HUDEP-2 (cell line): ENCODE results near the gene CYSLTR2.
"Not testable (repeated sequence)": the region's sequence is repeated elsewhere in the genome, so short reads cannot be mapped to it uniquely, and the experiment has no call there.

Experiments used
- DNase-seq, 76 experiments: peaks; one replicate each; lab custom pipeline; 2025; ENCODE audit not compliant: unreplicated experiment in 76 of 76; lab: John Stamatoyannopoulos, UW

CYSLTR2 gene

DNA sequence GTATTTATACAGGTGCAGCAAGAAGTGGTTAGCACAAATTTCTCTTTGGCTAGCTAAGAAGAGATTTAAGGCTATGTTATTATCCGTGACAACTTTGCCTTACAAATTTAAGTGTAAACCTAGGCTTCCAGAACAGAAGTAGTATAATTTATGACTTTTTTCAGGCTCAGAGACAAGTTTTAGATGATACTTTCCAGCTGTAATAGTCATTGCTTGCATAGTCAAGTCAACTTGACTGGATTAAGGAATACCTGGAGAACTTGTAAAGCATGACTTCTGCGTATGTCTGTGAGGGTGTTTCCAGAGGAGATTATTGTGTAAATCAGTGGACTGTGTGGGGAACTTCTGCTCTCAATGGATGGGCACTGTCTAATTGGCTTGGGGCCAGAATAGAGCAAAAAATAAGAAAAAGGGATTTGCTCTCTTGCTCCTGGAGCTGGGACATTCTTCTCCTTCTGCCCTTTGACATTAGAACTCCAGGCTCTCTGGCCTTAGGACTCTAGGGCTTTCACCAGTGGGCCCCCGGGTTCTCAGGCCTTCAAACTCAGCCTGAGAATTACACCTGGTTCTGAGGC is 33.0 kb downstream of the CYSLTR2 start:
- no peak for DNase-seq

DNA sequence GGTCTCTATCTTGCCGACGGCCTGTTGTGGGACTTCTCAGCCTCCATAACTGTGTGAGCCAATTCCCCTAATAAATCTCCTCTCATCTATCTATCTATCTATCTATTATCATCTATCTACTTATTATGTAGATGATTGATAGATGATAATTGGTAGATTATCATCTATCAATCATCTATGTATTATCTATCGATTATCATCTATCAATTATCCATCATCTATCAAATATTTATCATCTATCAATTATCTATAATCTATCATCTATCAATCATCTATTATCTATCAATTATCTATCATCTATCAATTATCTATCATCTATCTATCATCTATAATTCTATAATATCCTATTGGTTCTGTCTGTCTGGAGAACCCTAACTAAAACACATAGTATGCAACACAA is 33.5 kb downstream of the CYSLTR2 start:
- DNase-seq, result no peak

DNA sequence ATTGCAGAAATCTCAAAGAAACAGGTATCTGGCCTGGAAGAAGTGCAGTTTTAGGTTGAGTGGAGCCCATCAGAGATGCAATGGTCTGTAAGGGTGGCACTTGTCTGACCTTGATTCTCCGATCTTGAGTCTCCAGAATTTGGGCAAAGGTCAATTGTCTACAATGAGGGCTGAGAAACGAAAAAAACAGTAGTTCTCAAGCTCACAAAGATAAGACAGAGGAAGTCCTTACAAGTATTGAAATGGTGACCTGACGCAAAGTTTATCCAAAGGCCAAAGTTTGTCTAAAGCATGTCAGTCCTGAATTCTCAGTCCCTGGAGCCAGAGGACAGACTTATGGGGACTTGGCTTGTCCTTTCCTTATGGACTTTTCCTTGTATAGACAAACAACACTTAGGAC is 40.3 kb downstream of the CYSLTR2 start:
- no peak for DNase-seq

DNA sequence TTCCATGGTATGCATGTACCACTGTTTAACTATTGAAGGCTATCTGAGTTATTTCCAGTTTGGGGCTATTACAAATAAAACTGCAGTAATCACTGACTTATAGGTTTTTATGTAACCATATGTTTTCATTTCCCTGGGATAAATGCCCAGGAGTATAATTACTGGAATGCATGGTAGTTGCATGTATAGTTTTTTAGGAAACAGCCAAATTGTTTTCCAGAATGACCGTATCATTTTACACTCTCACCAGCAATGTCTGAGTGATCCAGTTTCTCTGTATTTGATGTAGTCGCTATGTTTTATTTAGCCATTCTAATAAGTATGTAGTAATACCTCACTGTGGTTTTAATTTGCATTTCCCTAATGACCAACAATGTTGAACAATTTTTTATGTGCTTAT is 42.0 kb downstream of the CYSLTR2 start:
- DNase-seq, result no peak

DNA sequence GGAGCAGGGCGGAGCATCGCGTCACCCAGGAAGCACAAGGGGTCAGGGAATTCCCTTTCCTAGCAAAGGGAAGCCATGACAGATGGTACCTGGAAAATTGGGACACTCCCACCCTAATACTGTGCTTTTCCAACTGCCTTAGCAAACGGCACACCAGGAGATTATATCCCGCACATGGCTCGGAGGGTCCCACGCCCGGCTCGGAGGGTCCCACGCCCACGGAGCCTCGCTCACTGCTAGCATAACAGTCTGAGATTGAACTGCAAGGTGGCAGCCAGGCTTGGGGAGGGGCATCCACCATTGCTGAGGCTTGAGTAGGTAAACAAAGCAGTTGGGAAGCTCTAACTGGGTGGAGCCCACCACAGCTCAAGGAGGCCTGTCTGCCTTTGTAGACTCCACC is 42.9 kb downstream of the CYSLTR2 start:
- DNase-seq, result not testable (repeated sequence)

DNA sequence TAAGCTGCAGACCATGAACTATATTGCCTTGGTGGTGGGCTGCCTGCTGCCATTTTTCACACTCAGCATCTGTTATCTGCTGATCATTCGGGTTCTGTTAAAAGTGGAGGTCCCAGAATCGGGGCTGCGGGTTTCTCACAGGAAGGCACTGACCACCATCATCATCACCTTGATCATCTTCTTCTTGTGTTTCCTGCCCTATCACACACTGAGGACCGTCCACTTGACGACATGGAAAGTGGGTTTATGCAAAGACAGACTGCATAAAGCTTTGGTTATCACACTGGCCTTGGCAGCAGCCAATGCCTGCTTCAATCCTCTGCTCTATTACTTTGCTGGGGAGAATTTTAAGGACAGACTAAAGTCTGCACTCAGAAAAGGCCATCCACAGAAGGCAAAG is 53.7 kb downstream of the CYSLTR2 start:
- DNase-seq, result no peak

DNA sequence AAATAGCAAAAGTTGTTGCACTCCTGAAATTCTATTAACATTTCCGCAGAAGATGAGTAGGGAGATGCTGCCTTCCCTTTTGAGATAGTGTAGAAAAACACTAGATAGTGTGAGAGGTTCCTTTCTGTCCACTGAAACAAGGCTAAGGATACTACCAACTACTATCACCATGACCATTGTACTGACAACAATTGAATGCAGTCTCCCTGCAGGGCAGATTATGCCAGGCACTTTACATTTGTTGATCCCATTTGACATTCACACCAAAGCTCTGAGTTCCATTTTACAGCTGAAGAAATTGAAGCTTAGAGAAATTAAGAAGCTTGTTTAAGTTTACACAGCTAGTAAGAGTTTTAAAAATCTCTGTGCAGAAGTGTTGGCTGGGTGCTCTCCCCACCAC is 55.0 kb downstream of the CYSLTR2 start:
- no peak for DNase-seq

DNA sequence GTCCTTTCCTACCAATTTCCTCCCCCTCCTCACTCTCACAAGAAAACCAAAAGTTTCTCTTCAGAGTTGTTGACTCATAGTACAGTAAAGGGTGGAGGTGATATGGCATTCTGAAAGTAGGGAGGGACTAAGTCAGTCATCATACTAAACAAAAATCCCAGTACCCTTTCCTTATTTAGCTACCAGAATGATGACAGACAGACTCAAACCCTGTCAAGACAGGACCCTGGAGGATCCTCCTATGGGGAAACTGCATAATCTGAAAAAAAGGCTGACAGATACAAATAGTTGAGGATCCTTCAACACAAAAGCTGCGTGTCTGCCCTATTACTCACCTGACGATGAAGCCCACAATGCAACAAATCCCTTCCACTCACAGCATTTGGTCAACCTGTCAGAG is 55.5 kb downstream of the CYSLTR2 start:
- DNase-seq, result no peak

DNA sequence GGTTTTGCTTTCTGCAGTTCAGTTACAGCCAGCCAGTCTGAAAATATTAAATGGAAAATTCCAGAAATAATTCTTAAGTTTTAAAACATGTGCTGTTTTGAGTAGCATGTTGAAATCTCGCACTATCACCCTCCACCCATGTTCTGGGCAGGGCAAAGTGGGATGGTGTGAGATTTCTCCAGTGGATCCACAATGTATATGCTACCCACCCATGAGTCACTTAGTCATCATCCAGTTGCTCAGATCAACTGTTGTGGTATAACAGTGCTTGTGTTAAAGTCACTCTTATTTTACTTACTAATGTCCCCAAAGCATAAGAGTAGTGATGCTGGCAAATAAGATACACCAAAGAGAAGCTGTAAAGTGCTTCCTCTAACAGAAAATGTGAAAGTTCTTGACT is 56.4 kb downstream of the CYSLTR2 start:
- no peak for DNase-seq

DNA sequence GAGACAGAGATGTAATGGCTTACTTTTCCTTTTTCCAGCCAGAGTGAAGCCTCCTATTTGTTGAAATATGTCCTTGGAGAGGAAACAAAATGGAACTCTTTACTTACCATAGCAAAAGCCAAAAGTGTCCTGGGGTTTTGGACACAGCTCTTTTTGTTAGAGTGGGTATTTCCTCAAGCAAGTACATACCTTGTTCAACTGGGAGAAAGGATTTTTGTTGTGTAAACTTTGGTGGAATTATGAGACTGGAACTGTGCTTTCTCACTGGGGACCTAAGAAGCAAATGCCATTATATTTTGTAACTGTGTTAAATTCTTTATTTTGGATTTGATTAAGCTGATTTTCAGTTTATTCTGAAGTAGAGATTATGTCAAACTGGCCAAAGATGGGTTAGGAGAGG is 58.4 kb downstream of the CYSLTR2 start:
- no peak for DNase-seq

DNA sequence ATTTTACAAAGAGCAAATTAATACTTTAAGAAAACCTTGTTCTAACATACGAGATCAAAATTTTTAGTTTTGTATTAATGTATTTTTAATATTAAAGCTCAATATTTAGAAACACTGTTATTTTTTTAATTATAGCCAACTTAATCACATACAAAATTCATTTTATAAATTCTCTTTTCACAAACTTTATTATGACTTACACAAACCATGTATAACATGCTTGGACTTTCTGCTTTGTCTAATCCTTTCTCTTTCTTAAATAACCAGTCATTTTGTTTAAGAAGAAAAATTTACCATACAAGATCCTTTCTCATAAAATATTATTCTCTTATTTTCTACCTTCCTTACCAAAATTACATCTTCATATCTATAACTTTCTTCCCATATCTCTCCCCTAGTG is 62.2 kb downstream of the CYSLTR2 start:
- DNase-seq, result no peak

DNA sequence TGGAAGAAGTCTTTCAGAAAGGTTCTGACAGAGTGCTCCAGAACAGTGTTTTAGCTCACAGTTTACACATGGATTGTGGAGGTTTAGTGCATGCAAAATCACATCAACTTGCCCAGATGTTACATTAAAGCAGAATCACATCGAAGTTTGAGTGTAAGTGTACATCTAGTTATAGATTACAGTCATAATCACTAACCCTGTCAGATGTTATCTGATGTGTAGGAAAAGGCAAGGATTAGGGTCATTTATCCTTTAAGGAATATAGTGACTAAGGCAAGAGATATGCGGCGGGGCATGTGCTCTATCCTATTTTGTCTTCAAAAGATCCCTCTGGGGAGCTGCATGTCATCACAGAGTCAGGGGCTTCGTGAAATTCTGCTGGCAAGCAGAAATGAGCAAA is 66.9 kb downstream of the CYSLTR2 start:
- no peak for DNase-seq

DNA sequence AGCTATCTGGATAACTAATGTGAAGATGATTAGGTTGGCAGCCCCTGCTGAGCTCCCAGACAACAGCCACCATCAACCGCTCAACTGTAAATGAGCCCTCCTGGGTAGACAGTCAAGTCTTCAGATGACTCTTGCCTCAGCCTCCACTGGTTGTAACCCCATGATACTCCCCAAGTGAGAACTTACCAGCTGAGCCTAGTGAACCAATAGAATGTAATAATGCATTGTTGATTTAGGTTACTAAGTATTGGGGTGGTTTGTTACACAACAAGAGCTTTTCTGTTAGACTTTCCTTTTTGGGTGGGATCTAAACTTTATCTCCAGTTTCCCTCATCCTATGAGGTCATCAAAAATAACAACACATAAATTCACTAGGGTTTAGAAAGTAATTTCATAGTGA is 69.4 kb downstream of the CYSLTR2 start:
- DNase-seq, result no peak

DNA sequence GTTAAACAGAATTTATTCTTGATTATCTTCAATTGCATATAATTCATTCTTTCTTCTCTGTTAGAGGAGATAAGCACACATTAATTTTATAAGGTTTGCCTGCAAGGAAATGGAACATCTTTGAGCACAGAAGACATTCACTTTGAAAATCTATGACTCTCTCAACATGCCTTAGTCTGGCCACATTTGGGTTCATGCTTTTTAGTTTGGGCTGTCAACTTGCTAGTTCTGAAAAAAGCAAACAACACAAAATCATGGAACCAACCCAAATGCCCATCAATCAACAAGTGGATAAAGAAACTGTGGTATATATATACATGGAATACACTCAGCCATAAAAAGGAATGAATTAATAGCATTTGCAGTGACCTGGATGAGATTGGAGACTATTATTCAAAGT is 71.5 kb downstream of the CYSLTR2 start:
- no peak for DNase-seq

DNA sequence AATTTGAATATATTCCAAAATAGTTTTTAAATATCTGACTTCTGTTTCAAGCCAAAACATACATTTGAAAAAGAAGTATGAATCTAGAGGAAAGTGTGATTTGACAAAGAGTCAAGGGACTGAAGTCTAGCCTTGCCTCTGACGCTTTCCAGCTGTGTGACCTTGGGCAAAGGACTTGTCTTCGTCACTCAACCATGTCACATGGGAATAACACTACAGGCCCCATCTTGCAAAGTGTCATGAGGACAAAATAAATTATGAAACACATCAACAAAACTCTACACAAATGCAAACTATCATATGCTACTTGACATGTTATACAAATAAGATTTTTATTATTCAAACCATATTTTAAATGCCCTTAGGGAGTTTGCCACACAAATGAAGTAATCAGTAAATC is 73.0 kb downstream of the CYSLTR2 start:
- DNase-seq, result no peak

DNA sequence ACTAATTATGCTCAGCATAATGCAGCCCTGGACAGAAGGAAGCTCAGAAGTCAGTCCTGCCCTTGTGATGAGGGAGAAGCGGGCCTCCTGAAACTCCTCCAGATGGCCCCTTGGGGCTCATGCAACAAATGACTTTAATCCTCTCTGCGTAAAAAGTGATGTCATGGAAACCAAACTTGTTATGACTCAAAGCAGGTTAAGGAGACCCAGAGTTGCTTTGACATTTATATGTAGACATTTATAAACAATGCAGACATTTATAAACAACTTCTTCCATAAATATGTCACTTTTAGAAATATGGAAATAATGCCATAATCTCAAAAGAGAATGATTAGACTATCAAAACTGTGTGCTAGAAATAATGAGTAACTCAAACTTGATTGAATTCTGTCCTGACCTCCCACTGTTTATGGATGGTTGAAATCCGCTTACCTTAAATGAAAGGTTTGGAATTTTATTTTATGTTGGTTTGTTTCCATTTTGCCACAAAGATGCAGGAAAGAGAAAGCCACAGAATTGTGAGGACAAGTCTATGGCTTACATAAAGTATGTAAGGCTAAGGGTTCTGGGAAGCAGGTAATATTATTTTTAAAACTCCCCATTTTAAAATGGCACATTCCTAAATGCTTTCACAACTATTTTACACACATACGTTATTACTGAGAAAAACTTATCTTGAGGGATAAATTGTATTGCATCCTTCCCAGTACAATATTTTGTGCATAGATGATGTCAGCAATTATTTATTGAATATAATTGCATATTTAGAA is 73.7 kb downstream of the CYSLTR2 start:
- DNase-seq, result no peak

DNA sequence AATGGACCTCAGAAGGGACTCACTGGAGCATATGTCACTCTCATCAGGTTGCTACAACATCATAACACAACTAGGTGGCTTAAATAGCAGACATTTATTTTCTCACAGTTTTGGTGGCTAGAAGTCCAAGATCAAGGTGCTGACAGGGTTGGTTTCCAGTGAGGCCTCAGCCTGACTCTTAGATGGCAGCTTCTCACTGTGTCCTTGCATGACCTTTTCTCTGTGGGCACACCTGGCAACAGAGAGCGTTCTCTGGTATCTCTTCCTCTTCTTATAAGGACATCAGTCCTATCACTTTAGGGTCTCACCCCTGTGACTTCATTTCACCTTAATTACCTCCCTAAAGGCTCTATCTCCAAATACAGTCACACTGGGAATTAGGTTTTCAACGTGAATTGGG is 74.5 kb downstream of the CYSLTR2 start:
- no peak for DNase-seq

DNA sequence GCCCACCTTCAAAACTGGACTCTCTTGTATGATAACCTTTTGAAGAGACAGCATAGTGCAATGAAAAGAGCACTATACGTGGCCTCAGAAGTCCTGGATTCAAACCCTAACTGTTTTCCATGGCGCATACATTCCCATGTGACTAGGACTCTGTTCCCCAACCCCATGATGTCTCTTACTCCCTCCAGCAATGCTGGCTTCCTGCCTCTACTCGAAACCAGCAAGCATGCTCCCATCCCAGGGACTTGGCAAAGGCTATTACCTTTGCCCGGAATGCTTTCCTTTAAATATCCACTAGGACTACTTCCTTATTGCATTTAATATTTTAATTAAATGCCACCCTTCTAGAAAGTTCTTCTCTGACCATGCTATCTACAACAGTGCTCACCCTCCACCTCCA is 75.1 kb downstream of the CYSLTR2 start:
- no peak for DNase-seq

DNA sequence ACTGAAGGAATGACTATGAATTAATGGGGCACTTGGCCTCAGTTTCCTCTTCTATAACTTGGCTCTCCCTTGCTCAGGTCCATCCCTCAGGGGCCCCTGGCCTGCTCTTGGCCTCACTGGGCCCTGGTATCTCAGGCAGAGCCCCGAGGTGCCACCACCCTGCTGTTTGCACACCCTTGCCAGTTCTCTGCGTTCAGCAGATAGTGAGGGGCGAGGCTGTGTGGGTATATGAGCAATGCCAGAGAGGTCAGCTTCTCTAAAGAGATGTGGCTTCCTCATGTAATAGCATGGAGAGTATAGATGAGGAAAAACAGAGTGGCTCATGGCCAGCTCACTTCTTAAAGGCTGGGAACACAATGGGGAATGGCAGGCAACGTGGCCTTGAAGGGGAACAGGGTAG is 76.1 kb downstream of the CYSLTR2 start:
- DNase-seq, result peak in 73 of 76 experiments; percentile 4 to 90 (median 68)

DNA sequence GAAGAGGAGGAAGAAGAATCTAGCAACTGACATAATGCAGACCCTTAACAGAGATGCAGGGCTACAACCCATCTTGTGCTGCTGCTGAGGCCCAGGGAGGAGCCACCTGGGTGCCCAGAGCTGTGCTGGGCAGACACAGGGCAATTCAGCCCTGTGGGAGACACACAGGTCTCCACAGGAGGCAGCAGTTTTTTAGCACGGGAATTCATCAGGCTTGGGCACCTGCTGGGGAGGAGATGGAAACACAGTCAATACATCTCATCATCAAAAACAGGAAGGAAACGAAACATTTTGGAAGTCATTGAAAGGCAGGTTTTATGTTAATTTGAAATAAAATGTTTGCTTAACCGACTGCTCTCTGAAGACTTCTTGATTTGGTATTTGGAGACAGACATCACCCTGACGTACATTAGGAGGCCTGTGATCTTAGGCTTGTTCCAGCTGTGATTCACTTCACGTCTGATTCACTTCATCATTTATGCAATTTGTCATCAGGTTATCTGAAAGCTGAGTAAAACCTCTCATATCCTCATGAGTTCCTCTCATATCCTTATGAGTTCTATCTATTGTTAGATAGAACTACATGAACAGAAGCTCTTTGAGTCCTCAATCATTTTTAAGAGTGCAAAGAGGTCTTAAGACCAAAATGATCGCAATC is 77.4 kb downstream of the CYSLTR2 start:
- DNase-seq, result no peak

DNA sequence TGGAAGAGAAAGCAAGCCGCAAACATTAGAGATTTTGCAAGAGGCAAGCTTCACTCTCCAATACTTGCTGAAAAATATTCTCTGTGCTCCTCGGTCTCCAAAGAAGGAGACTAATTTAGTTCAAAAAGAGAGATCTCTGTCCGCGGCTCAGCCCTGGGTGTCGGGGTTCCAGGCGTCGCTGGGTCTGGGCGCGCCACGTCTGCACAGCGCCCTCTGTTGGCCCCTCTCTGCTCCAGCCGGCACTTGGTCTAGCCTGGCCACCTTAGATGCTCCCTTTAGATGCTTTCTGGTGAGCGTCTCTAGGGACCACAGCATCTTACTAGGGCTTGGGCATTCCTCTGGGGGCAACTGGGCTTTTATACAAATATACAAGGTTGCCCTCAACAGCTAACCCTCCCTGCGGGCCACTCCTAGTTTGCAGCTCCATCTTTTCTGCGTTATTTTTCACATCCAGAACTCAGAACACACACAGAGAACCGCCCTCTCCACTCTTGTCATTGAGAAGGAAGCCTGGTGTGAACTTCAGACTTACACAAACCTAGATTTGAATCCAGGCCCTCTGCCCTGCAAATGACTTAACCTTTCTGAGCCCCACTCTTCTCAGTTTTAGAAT is 78.3 kb downstream of the CYSLTR2 start:
- DNase-seq, result peak in 53 of 76 experiments; percentile 2 to 61 (median 33)
